K562 (cell line): ENCODE measurements around the gene CA5B. TPM values are rescaled to one million over a fixed set of nuclear protein-coding genes. Genes with fewer than 3 reads are reported as not detected.
A peak's percentile ranks its signal among the peaks of the same experiment; 100 is the strongest.

Experiments used
- ARNT ChIP-seq, 2 experiments: fragments of 450-650 bp; IDR thresholded peaks; 2 replicates each; pipeline ENCODE4 v1.6.1; 2016; ENCODE audit warnings: mild to moderate bottlenecking in 1 of 2
- BDP1 ChIP-seq: IDR thresholded peaks from 3 replicates; pipeline ENCODE4 v1.6.1; 2011; ENCODE audit not compliant: insufficient read length, insufficient read depth
- C11orf30 ChIP-seq: fragments of 450-650 bp; IDR thresholded peaks from 2 replicates; pipeline ENCODE4 v1.6.1; 2016; ENCODE audit warnings: low read depth, mild to moderate bottlenecking
- GABPA ChIP-seq: fragments of 200-800 bp; sonication (Bioruptor generic); conservative IDR thresholded peaks from 2 replicates; pipeline ENCODE4 v1.6.1; 2016; ENCODE audit warnings: low read depth, missing genetic modification characterization, missing compliant biosample characterization
- GATA2 ChIP-seq: sonication (generic); formaldehyde crosslinking; IDR thresholded peaks from 2 replicates; pipeline ENCODE4 v1.4.0; 2020; ENCODE audit warnings: mild to moderate bottlenecking, missing genetic modification reagents
- GATAD2A ChIP-seq: fragments of 450-650 bp; IDR thresholded peaks from 2 replicates; pipeline ENCODE4 v1.6.1; 2017
- MAZ ChIP-seq, 2 experiments: fragments of 450-650 bp in 1 of 2; sonication (generic) in 1 of 2; formaldehyde crosslinking; IDR thresholded peaks in 1 of 2; conservative IDR thresholded peaks in 1 of 2; 2 replicates each; pipeline versions ENCODE4 v1.4.0 to v1.5.0; 2020; ENCODE audit warnings: mild to moderate bottlenecking in 1 of 2, missing genetic modification reagents in 1 of 2
- MED1 ChIP-seq: sonication (generic); formaldehyde crosslinking; IDR thresholded peaks from 2 replicates; pipeline ENCODE4 v1.8.1; 2023; ENCODE audit warnings: missing genetic modification reagents, borderline replicate concordance
- MTA3 ChIP-seq: fragments of 450-650 bp; formaldehyde crosslinking; IDR thresholded peaks from 2 replicates; pipeline ENCODE4 v1.6.1; 2017; ENCODE audit warnings: mild to moderate bottlenecking, borderline replicate concordance
- MXI1 ChIP-seq: IDR thresholded peaks from 2 replicates; pipeline ENCODE4 v1.6.1; 2011; ENCODE audit warnings: low read depth, mild to moderate bottlenecking, improper control_type of control experiment, low read length
- SLC30A9 ChIP-seq: fragments of 250-450 bp; sonication (Bioruptor Pico); IDR thresholded peaks from 2 replicates; pipeline ENCODE4 v1.8.0; 2022; ENCODE audit warnings: mild to moderate bottlenecking, moderate library complexity
- SMAD1 ChIP-seq: fragments of 150-350 bp; IDR thresholded peaks from 2 replicates; pipeline ENCODE4 v1.6.1; 2014; ENCODE audit warnings: low read length, low read depth; ENCODE audit not compliant: partially characterized antibody
- STAG1 ChIP-seq: sonication (generic); formaldehyde crosslinking; IDR thresholded peaks from 2 replicates; pipeline ENCODE4 v1.5.0; 2020; ENCODE audit warnings: missing genetic modification reagents, borderline replicate concordance
- TEAD2 ChIP-seq: fragments of 450-650 bp; IDR thresholded peaks from 2 replicates; pipeline ENCODE4 v1.6.1; 2016; ENCODE audit warnings: missing genetic modification characterization, control low read depth, missing compliant biosample characterization
- TSC22D4 ChIP-seq: fragments of 450-650 bp; IDR thresholded peaks from 2 replicates; pipeline ENCODE4 v1.6.1; 2016; ENCODE audit warnings: missing genetic modification characterization, missing biosample characterization, control low read depth
- ZBTB7A ChIP-seq: IDR thresholded peaks from 2 replicates; pipeline ENCODE4 v1.6.1; 2011; ENCODE audit warnings: low read depth, mild to moderate bottlenecking, low read length, moderate library complexity, borderline replicate concordance; ENCODE audit not compliant: control insufficient read depth
- ZNF134 ChIP-seq: fragments of 250-450 bp; sonication (Bioruptor Pico); conservative IDR thresholded peaks from 2 replicates; pipeline ENCODE4 v1.4.0; 2020
- ZNF263 ChIP-seq: sonication (generic); formaldehyde crosslinking; IDR thresholded peaks from 2 replicates; pipeline ENCODE4 v1.8.0; 2022; ENCODE audit warnings: mild to moderate bottlenecking, missing genetic modification reagents, borderline replicate concordance
- ZNF77 ChIP-seq: fragments of 250-450 bp; sonication (Bioruptor Pico); IDR thresholded peaks from 2 replicates; pipeline ENCODE4 v1.5.0; 2020
- ZSCAN32 ChIP-seq: fragments of 450-650 bp; formaldehyde crosslinking; IDR thresholded peaks from 2 replicates; pipeline ENCODE4 v1.4.0; 2020; ENCODE audit warnings: mild to moderate bottlenecking, moderate library complexity
- ZZZ3 ChIP-seq: fragments of 450-650 bp; IDR thresholded peaks from 2 replicates; pipeline ENCODE4 v1.6.1; 2016; ENCODE audit warnings: antibody characterized with exemption, mild to moderate bottlenecking, moderate library complexity
- polyA plus RNA-seq, 8 experiments: library from polyadenylated mRNA; depleted of rRNA in 4 of 8; stranded (reverse) in 5 of 8; unstranded in 3 of 8; fragments of >200 nt; fragmentation: Nextera tagmentation in 2 of 8; fragmentation: Illumina TruSeq in 1 of 8; extraction: Ambion mirVana in 2 of 8; extraction: Trizol in 1 of 8; gene quantifications; 2 replicates each; pipeline versions ENCODE4 v1.2.1 to v1.2.3, GENCODE V29; 2011 to 2014; ENCODE audit warnings: inconsistent platforms in 1 of 8, missing spikeins in 1 of 8
- total RNA-seq, 7 experiments: library from RNA; depleted of rRNA in 6 of 7; stranded (reverse); fragments of >200 nt in 6 of 7; fragmentation: Illumina TruSeq in 2 of 7; extraction: Trizol in 2 of 7; gene quantifications; 2 replicates each; pipeline versions ENCODE4 v1.2.1 to v1.2.3, GENCODE V29; 2011 to 2021; ENCODE audit warnings: low replicate concordance in 1 of 7
- TF ChIP-seq, protein P1 (sequence below): fragments of 450-650 bp; IDR thresholded peaks from 2 replicates; pipeline ENCODE4 v1.6.1; 2016
- TF ChIP-seq, protein P2 (sequence below), 2 experiments: fragments of 450-650 bp; IDR thresholded peaks; 2 replicates each; pipeline ENCODE4 v1.6.1; 2016
- TF ChIP-seq, protein P3 (sequence below): IDR thresholded peaks from 2 replicates; pipeline ENCODE4 v1.6.1; 2011; ENCODE audit warnings: borderline replicate concordance, low read depth, mild to moderate bottlenecking, moderate library complexity, low read length; ENCODE audit not compliant: insufficient read depth, poor library complexity, severe bottlenecking
- TF ChIP-seq, protein P4 (sequence below): IDR thresholded peaks from 2 replicates; pipeline ENCODE4 v1.6.1; 2011; ENCODE audit not compliant: insufficient read length; ENCODE audit errors: extremely low read depth

The CA5B gene
- total and polyA plus RNA-seq, 9 of the 15 experiments (the other 6 are each of a cell fraction or from before 2014, with no cell fraction given): 0.55 to 3.7 (median 2.6) TPM

DNA sequence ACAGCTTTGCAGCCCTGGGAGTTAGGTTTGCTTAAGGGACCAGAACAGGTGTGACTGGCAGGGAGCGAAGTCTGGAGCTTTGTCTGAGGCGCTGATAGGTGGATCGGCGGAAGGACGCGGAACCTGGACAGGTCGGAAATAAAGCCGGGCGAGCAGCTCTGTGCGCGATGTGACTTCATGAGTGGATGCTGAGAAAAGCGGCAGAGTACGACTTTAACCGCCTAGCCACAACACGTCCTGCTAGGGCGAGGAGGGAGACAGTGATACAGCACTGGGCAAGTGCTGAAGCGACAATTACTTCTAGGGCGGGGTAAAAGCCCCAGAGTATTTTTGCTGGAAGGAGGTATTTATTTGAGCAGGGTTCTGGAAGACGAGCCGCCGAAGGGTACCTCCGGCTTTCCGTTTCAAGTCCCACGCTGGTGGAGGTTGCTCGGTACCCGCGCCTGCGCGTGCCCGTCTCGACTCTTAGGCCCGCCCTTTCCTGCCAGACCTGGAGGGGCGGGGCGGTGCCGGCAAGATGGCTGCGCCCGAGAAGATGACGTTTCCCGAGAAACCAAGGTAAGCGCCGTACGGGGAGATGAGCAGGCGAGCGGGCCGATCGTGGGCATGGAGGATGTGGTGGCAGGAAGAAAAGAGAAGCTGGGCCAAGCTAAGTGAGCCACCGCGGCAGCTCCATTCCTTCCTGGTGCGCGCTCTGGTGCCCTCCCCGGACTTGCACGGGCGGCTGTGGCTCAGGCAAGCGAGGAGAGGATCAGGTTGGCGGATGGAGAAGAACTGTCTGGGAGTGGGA, 52.1 kb downstream of the CA5B start, which contains the start of gene ZRSR2 (continued):
- no peak for TF ChIP-seq TSC22D4 (tag)
- TF ChIP-seq ZNF134 (CRISPR knock-in tag): no peak
- TF ChIP-seq ZSCAN32 (CRISPR knock-in tag): no peak
- TF ChIP-seq GATA2 (CRISPR knock-in tag): no peak
- TF ChIP-seq STAG1: no peak
- no peak for TF ChIP-seq TEAD2 (tag)
- TF ChIP-seq SLC30A9 (CRISPR knock-in tag): no peak
- TF ChIP-seq GABPA (tag): peak; percentile 63
- peak; percentile 45; the same call in 1 of the 2 replicates for TF ChIP-seq C11orf30
- peak; percentile 40 to 47; a peak in 1 of 4 replicates for TF ChIP-seq MAZ (CRISPR knock-in tag; conservative IDR thresholded peaks at IDR 0.05 in 1 of 2, IDR thresholded peaks at IDR 0.05 in 1 of 2)
- peak; percentile 33 for TF ChIP-seq SMAD1
- TF ChIP-seq, protein P1, sequence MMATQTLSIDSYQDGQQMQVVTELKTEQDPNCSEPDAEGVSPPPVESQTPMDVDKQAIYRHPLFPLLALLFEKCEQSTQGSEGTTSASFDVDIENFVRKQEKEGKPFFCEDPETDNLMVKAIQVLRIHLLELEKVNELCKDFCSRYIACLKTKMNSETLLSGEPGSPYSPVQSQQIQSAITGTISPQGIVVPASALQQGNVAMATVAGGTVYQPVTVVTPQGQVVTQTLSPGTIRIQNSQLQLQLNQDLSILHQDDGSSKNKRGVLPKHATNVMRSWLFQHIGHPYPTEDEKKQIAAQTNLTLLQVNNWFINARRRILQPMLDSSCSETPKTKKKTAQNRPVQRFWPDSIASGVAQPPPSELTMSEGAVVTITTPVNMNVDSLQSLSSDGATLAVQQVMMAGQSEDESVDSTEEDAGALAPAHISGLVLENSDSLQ: peak; percentile 82
- TF ChIP-seq, protein P2, sequence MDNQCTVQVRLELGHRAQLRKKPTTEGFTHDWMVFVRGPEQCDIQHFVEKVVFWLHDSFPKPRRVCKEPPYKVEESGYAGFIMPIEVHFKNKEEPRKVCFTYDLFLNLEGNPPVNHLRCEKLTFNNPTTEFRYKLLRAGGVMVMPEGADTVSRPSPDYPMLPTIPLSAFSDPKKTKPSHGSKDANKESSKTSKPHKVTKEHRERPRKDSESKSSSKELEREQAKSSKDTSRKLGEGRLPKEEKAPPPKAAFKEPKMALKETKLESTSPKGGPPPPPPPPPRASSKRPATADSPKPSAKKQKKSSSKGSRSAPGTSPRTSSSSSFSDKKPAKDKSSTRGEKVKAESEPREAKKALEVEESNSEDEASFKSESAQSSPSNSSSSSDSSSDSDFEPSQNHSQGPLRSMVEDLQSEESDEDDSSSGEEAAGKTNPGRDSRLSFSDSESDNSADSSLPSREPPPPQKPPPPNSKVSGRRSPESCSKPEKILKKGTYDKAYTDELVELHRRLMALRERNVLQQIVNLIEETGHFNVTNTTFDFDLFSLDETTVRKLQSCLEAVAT (IDR thresholded peaks at IDR 0.05): no peak
- no peak for TF ChIP-seq BDP1
- TF ChIP-seq MXI1: no peak
- no peak for TF ChIP-seq ZZZ3
- no peak for TF ChIP-seq ARNT (IDR thresholded peaks at IDR 0.05)
- no peak for TF ChIP-seq ZBTB7A
- TF ChIP-seq MTA3: peak; percentile 68; the same call in 1 of the 2 replicates
- TF ChIP-seq ZNF77 (CRISPR knock-in tag): no peak
- TF ChIP-seq ZNF263 (CRISPR knock-in tag): no peak
- TF ChIP-seq GATAD2A: no peak
- TF ChIP-seq, protein P3, sequence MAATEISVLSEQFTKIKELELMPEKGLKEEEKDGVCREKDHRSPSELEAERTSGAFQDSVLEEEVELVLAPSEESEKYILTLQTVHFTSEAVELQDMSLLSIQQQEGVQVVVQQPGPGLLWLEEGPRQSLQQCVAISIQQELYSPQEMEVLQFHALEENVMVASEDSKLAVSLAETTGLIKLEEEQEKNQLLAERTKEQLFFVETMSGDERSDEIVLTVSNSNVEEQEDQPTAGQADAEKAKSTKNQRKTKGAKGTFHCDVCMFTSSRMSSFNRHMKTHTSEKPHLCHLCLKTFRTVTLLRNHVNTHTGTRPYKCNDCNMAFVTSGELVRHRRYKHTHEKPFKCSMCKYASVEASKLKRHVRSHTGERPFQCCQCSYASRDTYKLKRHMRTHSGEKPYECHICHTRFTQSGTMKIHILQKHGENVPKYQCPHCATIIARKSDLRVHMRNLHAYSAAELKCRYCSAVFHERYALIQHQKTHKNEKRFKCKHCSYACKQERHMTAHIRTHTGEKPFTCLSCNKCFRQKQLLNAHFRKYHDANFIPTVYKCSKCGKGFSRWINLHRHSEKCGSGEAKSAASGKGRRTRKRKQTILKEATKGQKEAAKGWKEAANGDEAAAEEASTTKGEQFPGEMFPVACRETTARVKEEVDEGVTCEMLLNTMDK: no peak
- TF ChIP-seq, protein P4, sequence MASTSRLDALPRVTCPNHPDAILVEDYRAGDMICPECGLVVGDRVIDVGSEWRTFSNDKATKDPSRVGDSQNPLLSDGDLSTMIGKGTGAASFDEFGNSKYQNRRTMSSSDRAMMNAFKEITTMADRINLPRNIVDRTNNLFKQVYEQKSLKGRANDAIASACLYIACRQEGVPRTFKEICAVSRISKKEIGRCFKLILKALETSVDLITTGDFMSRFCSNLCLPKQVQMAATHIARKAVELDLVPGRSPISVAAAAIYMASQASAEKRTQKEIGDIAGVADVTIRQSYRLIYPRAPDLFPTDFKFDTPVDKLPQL: no peak
- TF ChIP-seq MED1: no peak
